Head of caudate nucleus (tissue), 42 donors: ENCODE measurements around the gene UVSSA.
"Not testable (repeated sequence)": the region's sequence is repeated elsewhere in the genome, so short reads cannot be mapped to it uniquely, and the experiment has no call there.

Experiments
- DNase-seq, 42 donors: peaks; one replicate each; pipeline versions ENCODE4 v3.0.0 to v3.0.0-alpha.2; 2020 to 2021; ENCODE audit warnings: mixed read lengths in 7 of 42
- intact Hi-C: fragments of 100-400 bp; cut with DNase I; formaldehyde crosslinking; loops from one replicate; pipeline ENCODE4 v1.15.0; 2022

UVSSA gene

DNA sequence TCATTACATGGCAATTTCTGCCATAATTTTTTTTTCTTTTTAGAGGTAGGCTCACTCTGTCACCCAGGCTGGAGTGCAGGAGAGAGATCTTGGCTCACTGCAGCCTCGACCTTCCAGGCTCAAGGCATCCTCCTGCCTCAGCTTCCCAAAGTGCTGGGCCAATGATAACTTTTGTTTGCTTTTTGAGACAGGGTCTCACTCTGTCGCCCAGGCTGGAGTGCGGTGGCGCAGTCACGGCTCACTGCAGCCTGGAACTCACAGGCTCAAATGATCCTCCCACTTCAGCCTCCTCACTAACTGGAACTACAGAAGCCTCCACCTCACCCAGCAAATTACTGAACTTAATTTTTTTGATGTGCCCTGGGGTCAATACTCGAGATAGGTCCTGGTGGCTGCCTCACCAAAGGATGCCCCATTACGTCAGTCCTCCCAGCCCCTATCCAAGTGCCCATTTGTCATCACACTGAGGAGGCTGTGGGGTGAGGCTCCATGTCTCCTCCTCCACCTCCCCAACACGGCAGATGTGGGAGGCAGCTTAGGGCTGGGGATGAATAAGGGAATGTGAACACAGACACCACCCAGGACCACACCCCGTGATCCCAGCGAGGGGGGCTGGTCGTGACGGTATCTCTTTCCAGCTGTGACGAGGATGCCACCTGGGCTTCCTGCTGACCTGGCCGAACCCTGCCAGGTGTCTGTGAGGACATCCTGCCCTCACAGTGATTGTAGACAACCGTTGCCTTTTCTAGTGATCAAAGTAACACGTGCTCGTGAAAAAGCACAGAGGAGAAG, 71.7 kb downstream of the UVSSA start:
- intact Hi-C loops, result no loop called here
- peak in 18 of 42 donors; percentile 1 to 32 (median 9) for DNase-seq

DNA sequence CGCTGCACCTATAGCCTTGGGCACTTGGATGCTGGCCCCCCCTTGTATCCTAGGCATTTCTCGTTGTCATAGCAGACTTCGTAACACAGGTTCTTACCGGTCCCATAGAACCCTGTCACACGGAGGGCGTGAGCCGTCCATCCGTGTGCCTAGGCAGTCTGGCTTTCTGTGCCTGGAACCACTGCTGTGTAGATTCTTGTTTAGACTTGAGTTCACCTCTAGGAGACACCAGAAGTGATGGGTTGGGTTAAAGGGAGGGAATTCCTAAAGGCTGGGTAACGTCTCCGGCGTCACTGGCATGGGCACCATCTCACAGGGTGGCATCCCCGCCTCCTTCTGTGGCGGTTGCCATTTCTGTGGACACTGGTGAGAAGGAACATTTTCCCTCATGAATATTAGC, 72.7 kb downstream of the UVSSA start:
- intact Hi-C loops, result no loop called here
- peak in 13 of 42 donors; percentile 1 to 32 (median 11) for DNase-seq

DNA sequence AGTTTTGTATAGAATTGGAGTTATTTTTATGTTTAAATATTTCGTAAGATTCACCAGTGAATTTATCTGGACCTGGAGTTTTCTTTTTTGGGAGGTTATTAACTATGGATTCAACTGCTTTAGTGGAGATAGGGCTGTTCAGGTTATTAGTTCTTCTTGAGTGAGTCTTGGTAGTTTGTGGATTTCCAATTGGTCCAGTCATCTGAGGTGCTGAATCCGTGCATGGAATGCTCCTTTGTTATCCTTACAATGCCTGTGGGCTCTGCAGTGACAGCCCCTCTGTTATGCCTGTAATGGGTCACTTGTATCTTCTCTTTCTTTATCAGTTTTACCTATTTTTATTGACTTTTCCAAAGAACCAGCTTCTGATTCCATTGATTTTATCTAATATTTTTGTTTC, 74.6 kb downstream of the UVSSA start:
- DNase-seq, result peak in 2 of 42 donors; percentile 4 to 7
- intact Hi-C loops, result no loop called here

DNA sequence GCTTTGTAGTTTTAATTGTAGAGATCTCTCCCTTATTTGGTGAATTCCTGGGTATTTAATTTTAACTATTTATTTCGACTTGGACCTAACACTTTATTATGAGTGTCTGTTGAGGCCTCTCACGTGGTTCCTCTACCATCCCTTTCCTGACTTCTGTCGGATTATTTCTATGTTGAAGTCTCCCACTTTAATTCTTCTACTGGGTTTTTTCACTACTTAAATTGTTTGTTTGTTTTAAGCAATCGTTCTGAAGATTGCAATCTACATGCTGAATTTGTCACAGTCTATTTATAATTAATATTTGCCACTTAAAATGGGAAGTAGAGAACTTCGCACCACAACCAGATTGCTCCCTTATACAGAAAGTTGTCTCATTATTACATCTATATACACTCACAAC, 80.0 kb downstream of the UVSSA start:
- intact Hi-C loops, result no loop called here
- no peak for DNase-seq

DNA sequence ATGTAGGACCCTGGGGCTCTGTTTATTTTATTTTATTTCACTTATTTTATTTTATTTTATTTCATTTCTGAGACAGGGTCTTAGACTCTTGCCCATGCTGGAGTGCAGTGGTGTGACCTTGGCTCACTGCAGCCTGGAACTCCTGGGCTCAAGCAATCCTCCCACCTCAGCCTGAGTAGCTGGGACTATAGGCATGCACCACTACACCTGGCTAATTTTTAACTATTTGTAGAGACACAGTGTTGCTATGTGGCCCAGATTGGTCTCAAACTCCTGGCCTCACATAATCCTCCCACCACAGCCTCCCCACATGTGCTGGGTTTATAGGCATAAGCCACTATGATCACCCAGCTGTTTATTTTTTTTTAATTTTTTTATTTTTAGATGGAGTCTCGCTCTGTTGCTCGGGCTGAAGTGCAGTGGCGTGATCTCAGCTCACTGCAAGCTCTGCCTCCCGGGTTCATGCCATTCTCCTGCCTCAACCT, 96.7 kb downstream of the UVSSA start:
- peak in 3 of 42 donors; percentile 2 to 26 (median 17) for DNase-seq
- intact Hi-C loops, result not testable (repeated sequence)
